Prostate gland (tissue), 2 donors: ENCODE results near the gene MAP3K20.

Experiments
- CTCF ChIP-seq, 4 experiments: fragments of 200-600 bp in 2 of 4; fragments of 450-650 bp in 2 of 4; sonication (generic) in 2 of 4; IDR thresholded peaks; 1 replicate in 3 of 4; 2 replicates in 1 of 4; pipeline ENCODE4 v1.5.1; 2016 to 2019; ENCODE audit warnings: antibody characterized with exemption in 4 of 4, mild to moderate bottlenecking in 2 of 4, moderate library complexity in 2 of 4
- POLR2AphosphoS5 ChIP-seq: sonication (generic); formaldehyde crosslinking; IDR thresholded peaks from one replicate; pipeline ENCODE4 v1.6.1; 2017; ENCODE audit warnings: antibody characterized with exemption

- TF ChIP-seq POLR2AphosphoS5 (no peak), CTCF (IDR thresholded peaks at IDR 0.05) (no peak)
Observed at GRCh38 chr2:173101687-173102086, 26.0 kb downstream of the MAP3K20 start.
